Hepatocyte (in vitro differentiated cells): Measurements from ENCODE around the gene MOV10L1. TPM values are rescaled to one million over a fixed set of nuclear protein-coding genes. Genes with fewer than 3 reads are reported as not detected.

ENCODE experiments used
- DNase-seq: peaks from one replicate; pipeline ENCODE4 v3.0.0-alpha.2; 2016; ENCODE audit warnings: low spot score
- H2AFZ ChIP-seq: fragments of 200-600 bp; sonication (generic); 2 replicates; pipeline ENCODE4 v1.6.0; 2016; ENCODE audit warnings: antibody characterized with exemption, mild to moderate bottlenecking
- H3K27ac ChIP-seq: fragments of 200-600 bp; sonication (generic); 2 replicates; pipeline ENCODE4 v1.5.1; 2016; ENCODE audit warnings: mild to moderate bottlenecking
- H3K27me3 ChIP-seq: fragments of 200-600 bp; sonication (generic); 2 replicates; pipeline ENCODE4 v1.6.1; 2016
- H3K36me3 ChIP-seq: fragments of 200-600 bp; sonication (generic); replicated peaks from 2 replicates; pipeline ENCODE4 v1.5.1; 2016; ENCODE audit warnings: low read depth; ENCODE audit not compliant: insufficient read depth
- H3K4me1 ChIP-seq: fragments of 200-600 bp; sonication (generic); 2 replicates; pipeline ENCODE4 v1.5.1; 2016; ENCODE audit warnings: mild to moderate bottlenecking, moderate library complexity; ENCODE audit not compliant: insufficient read depth
- H3K4me2 ChIP-seq: fragments of 200-600 bp; sonication (generic); 2 replicates; pipeline ENCODE4 v1.6.0; 2016
- H3K4me3 ChIP-seq: fragments of 200-600 bp; sonication (generic); 2 replicates; pipeline ENCODE4 v1.5.1; 2016; ENCODE audit warnings: mild to moderate bottlenecking
- H3K79me2 ChIP-seq: fragments of 200-600 bp; sonication (generic); 2 replicates; pipeline ENCODE4 v1.6.0; 2017; ENCODE audit warnings: mild to moderate bottlenecking
- H3K9me2 ChIP-seq: fragments of 200-600 bp; sonication (generic); replicated peaks from 2 replicates; pipeline ENCODE4 v1.6.0; 2017; ENCODE audit warnings: mild to moderate bottlenecking; ENCODE audit not compliant: insufficient read depth
- H3K9me3 ChIP-seq: fragments of 200-600 bp; sonication (generic); 2 replicates; pipeline ENCODE4 v1.5.1; 2016; ENCODE audit warnings: low read depth, mild to moderate bottlenecking
- H4K20me1 ChIP-seq: fragments of 200-600 bp; sonication (generic); 2 replicates; pipeline ENCODE4 v1.6.0; 2016; ENCODE audit warnings: mild to moderate bottlenecking; ENCODE audit not compliant: insufficient read depth, poor library complexity, severe bottlenecking
- EZH2 ChIP-seq: fragments of 200-600 bp; sonication (generic); IDR thresholded peaks from 2 replicates; pipeline ENCODE4 v1.6.1; 2016; ENCODE audit warnings: antibody characterized with exemption, mild to moderate bottlenecking, borderline replicate concordance
- EZH2phosphoT487 ChIP-seq: fragments of 200-600 bp; sonication (generic); IDR thresholded peaks from one replicate; pipeline ENCODE4 v1.6.1; 2018; ENCODE audit warnings: antibody characterized with exemption, mild to moderate bottlenecking, low read depth, moderate library complexity; ENCODE audit not compliant: unreplicated experiment, severe bottlenecking
- WGBS: methylation state at CpG from one replicate; pipeline ENCODE4 v1.1.6; 2016; ENCODE audit warnings: low lambda C conversion rate; ENCODE audit errors: missing lambda C conversion rate; 5-methylcytosine and 5-hydroxymethylcytosine counted together
- polyA plus RNA-seq: library from polyadenylated mRNA; unstranded; fragments of >200 nt; fragmentation: Nextera tagmentation; extraction: Ambion mirVana; gene quantifications from 2 replicates; pipeline ENCODE4 v1.2.1, GENCODE V29; 2016
- total RNA-seq: library from RNA; depleted of rRNA; stranded (reverse); fragments of >200 nt; gene quantifications from 2 replicates; pipeline ENCODE4 v1.2.3, GENCODE V29; 2014
- TF ChIP-seq, protein P1 (sequence below): fragments of 200-600 bp; sonication (generic); IDR thresholded peaks from 2 replicates; pipeline ENCODE4 v1.5.1; 2016; ENCODE audit warnings: antibody characterized with exemption, mild to moderate bottlenecking; ENCODE audit not compliant: poor library complexity

MOV10L1 gene
- total and polyA plus RNA-seq, 2 experiments from 2014 or later = 0.36 to 3.6 TPM

- H4K20me1 ChIP-seq = no peaks in the 10 kb centered on the region
- no peak for TF ChIP-seq EZH2phosphoT487
- no peak for TF ChIP-seq EZH2
- TF ChIP-seq, protein P1, sequence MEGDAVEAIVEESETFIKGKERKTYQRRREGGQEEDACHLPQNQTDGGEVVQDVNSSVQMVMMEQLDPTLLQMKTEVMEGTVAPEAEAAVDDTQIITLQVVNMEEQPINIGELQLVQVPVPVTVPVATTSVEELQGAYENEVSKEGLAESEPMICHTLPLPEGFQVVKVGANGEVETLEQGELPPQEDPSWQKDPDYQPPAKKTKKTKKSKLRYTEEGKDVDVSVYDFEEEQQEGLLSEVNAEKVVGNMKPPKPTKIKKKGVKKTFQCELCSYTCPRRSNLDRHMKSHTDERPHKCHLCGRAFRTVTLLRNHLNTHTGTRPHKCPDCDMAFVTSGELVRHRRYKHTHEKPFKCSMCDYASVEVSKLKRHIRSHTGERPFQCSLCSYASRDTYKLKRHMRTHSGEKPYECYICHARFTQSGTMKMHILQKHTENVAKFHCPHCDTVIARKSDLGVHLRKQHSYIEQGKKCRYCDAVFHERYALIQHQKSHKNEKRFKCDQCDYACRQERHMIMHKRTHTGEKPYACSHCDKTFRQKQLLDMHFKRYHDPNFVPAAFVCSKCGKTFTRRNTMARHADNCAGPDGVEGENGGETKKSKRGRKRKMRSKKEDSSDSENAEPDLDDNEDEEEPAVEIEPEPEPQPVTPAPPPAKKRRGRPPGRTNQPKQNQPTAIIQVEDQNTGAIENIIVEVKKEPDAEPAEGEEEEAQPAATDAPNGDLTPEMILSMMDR = no peak
- 0% methylated on average over 5 of the region's 47 CpGs for WGBS
These were observed 96.4 kb downstream of the MOV10L1 start for GRCh38 chr22:50186181-50186714.

DNA sequence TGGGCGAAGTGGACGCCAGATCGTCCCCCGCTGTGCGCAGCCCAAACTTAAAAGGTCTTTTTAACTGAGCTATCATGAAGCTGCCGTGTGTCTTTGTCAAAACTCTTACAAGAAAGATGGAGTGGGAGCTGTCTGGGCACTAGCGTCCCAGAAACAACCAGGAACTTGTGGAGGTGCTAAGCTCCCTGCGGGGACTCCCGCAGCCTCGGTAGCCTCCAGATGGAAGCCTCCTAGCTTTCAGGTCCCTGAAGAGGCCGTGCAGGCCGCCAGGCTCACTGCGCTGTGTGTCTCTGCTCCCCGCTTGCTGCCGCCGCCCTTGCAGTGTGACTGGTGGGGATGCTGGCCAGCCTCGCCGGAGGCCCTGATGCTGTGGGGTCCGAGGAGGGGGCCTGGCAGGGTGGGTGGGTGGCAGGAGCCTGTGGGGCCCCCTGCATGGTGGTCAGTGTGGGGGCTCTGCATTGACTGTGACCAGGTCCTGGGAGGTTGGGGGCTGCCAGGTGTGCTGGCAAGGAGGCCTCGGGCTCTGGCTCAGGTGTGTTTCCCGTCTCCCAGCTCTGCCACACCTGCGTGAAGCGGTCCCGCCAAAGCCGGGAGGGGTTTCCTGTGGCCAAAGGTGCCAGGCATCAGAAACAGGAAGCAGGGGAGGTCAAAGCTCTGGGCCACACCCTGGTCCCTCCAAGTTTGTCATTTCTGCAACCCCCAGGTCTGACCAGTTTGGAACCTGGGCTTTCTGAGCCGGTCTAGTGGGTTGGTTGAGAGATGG lies 97.1 kb downstream of the MOV10L1 start:
- no peaks in the 10 kb centered on the region for H3K36me3 ChIP-seq
- H3K9me2 ChIP-seq = no peaks in the 10 kb centered on the region
- H3K4me2 ChIP-seq = peak overlapping the region; percentile 99
- no peaks in the 10 kb centered on the region for H3K9me3 ChIP-seq
- 51% methylated on average over 23 of the region's 26 CpGs for WGBS
- peak; percentile 52 for DNase-seq
- H3K4me3 ChIP-seq = peak overlapping the region; percentile 83
- H3K27me3 ChIP-seq = no peaks in the 10 kb centered on the region
- TF ChIP-seq EZH2phosphoT487 (no peak), EZH2 (no peak)
- TF ChIP-seq, protein P1 = no peak
- no peaks in the 10 kb centered on the region for H4K20me1 ChIP-seq
- peak overlapping the region; percentile 62 for H2AFZ ChIP-seq
- peaks cover 48% of the 10 kb centered on the region for H3K79me2 ChIP-seq
- H3K27ac ChIP-seq = peak overlapping the region; percentile 1
- peaks cover 55% of the 10 kb centered on the region for H3K4me1 ChIP-seq

More at GRCh38 chr22:50186181-50186714, 96.4 kb downstream of the MOV10L1 start:
- no peaks in the 10 kb centered on the region for H3K9me3 ChIP-seq
- peaks cover 50% of the 10 kb centered on the region for H3K4me1 ChIP-seq
- H3K79me2 ChIP-seq = peaks cover 41% of the 10 kb centered on the region
- H3K27me3 ChIP-seq = no peaks in the 10 kb centered on the region
- no peaks in the 10 kb centered on the region for H3K36me3 ChIP-seq
- H3K9me2 ChIP-seq = no peaks in the 10 kb centered on the region
- H3K4me2 ChIP-seq = peak overlapping the region; percentile 99
- DNase-seq = no peak
- peak overlapping the region; percentile 83 for H3K4me3 ChIP-seq
- H3K27ac ChIP-seq = peak overlapping the region; percentile 1
- H2AFZ ChIP-seq = peak overlapping the region; percentile 62

DNA sequence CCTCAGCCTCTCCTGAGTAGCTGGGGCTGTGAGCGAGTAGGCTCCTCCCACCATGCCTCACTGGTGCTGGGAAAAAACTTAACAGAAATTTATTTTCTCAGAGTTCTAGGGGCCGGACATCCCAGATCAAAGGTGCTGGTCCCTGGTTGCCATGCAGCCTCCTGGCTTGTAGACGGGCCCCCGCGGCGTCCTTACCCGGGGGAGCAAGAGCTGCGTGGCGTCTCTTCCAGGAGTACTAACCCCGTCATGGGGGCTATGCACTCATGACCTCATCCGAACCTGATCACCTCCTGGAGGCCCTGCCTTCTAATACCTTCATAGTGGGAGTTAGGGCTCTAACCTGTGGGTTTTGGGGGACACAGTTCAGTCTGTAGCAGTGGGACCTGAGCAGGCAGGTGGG lies 98.5 kb downstream of the MOV10L1 start:
- no peak overlapping the region for H3K27ac ChIP-seq
- H3K79me2 ChIP-seq = peaks cover 60% of the 10 kb centered on the region
- H3K27me3 ChIP-seq = no peaks in the 10 kb centered on the region
- H3K9me3 ChIP-seq = no peaks in the 10 kb centered on the region
- no peaks in the 10 kb centered on the region for H3K36me3 ChIP-seq
- H3K4me3 ChIP-seq = no peak overlapping the region
- no peaks in the 10 kb centered on the region for H3K9me2 ChIP-seq
- H4K20me1 ChIP-seq = no peaks in the 10 kb centered on the region
- no peak overlapping the region for H2AFZ ChIP-seq
- DNase-seq = no peak
- no peak for TF ChIP-seq EZH2
- TF ChIP-seq EZH2phosphoT487 = no peak
- TF ChIP-seq, protein P1 = no peak
- no peak overlapping the region for H3K4me2 ChIP-seq
- 94% methylated on average over 11 of the region's 11 CpGs for WGBS
- peaks cover 57% of the 10 kb centered on the region for H3K4me1 ChIP-seq
